Endothelial cell of umbilical vein (primary cell): ENCODE data around the gene P2RY8. TPM values are rescaled to one million over a fixed set of nuclear protein-coding genes. Genes with fewer than 3 reads are reported as not detected.

Experiments
- BruUV-seq: library from RNA; stranded (reverse); fragments of 400-500 nt; replicated peaks from 2 replicates; lab custom pipeline; 2021; lab: Mats Ljungman, UMichigan
- CTCF ChIA-PET: fragments of 300-600, 350-600 bp; sonication (Branson Sonifier 250); formaldehyde crosslinking; loops from one replicate; lab custom pipeline; 2021; ENCODE audit warnings: antibody characterized with exemption, inconsistent platforms; lab: Charles Lee
- POLR2A ChIA-PET: fragments of 300-600, 350-600 bp; sonication (Branson Sonifier 250); formaldehyde crosslinking; loops from one replicate; lab custom pipeline; 2021; ENCODE audit warnings: antibody characterized with exemption, inconsistent platforms; lab: Charles Lee
- DNase-seq: peaks from one replicate; pipeline ENCODE4 v3.0.0-alpha.2; 2011; ENCODE audit warnings: low read depth, low spot score
- FAIRE-seq: peaks from 2 replicates; lab custom pipeline; 2011; peaks lifted over from hg19 to GRCh38; lab: Jason Lieb, UNC
- H2AFZ ChIP-seq: 2 replicates; pipeline ENCODE4 v1.6.0; 2012; ENCODE audit warnings: low read depth, low read length, control low read depth, inconsistent platforms
- H3K27ac ChIP-seq: 2 replicates; pipeline ENCODE4 v1.5.1; 2011; ENCODE audit warnings: low read depth, mild to moderate bottlenecking, control low read depth, low read length, moderate library complexity; ENCODE audit not compliant: insufficient read depth
- H3K27me3 ChIP-seq, 2 experiments: 2 replicates each; pipeline versions ENCODE4 v1.6.0 to v1.6.1; 2011; ENCODE audit warnings: low read length in 2 of 2, mixed read lengths in 1 of 2; ENCODE audit not compliant: control insufficient read depth in 2 of 2, insufficient read depth in 2 of 2
- H3K36me3 ChIP-seq, 2 experiments: 2 replicates in 1 of 2; 3 replicates in 1 of 2; pipeline ENCODE4 v1.5.1; 2011; ENCODE audit warnings: low read length in 2 of 2, mild to moderate bottlenecking in 1 of 2, moderate library complexity in 1 of 2; ENCODE audit not compliant: control insufficient read depth in 2 of 2, insufficient read depth in 2 of 2; ENCODE audit errors: extremely low read depth in 1 of 2
- H3K4me1 ChIP-seq: 3 replicates; pipeline ENCODE4 v1.5.1; 2011; ENCODE audit warnings: mild to moderate bottlenecking, low read length; ENCODE audit not compliant: control insufficient read depth, insufficient read depth; ENCODE audit errors: extremely low read depth
- H3K4me2 ChIP-seq: 2 replicates; pipeline ENCODE4 v1.6.1; 2011; ENCODE audit warnings: low read length, control low read depth, mixed read lengths; ENCODE audit not compliant: insufficient read depth
- H3K4me3 ChIP-seq, 3 experiments: fragments of 200-600 bp in 1 of 3; sonication (generic), shearing (Covaris generic) in 1 of 3; replicated peaks in 1 of 3; 2 replicates each; pipeline ENCODE4 v1.5.1; 2011 to 2016; ENCODE audit warnings: control low read depth in 3 of 3, low read length in 3 of 3, mild to moderate bottlenecking in 2 of 3, inconsistent platforms in 1 of 3, low read depth in 1 of 3, moderate library complexity in 1 of 3; ENCODE audit not compliant: insufficient read depth in 1 of 3
- H3K79me2 ChIP-seq: 2 replicates; pipeline ENCODE4 v1.6.0; 2012; ENCODE audit warnings: low read length, inconsistent platforms; ENCODE audit not compliant: control insufficient read depth, insufficient read depth
- H3K9ac ChIP-seq: replicated peaks from 2 replicates; pipeline ENCODE3; 2011; ENCODE audit warnings: low read length, control low read depth; ENCODE audit not compliant: insufficient read depth; ENCODE audit errors: extremely low read depth
- H3K9me1 ChIP-seq: replicated peaks from 3 replicates; pipeline ENCODE4 v1.6.0; 2011; ENCODE audit warnings: mild to moderate bottlenecking, low read length; ENCODE audit not compliant: control insufficient read depth, insufficient read depth; ENCODE audit errors: extremely low read depth
- H3K9me3 ChIP-seq: replicated peaks from 2 replicates; pipeline ENCODE4 v1.5.1; 2012; ENCODE audit warnings: low read length, inconsistent platforms; ENCODE audit not compliant: control insufficient read depth, insufficient read depth
- H4K20me1 ChIP-seq: replicated peaks from 2 replicates; pipeline ENCODE3; 2011; ENCODE audit warnings: mild to moderate bottlenecking, low read length; ENCODE audit not compliant: control insufficient read depth, insufficient read depth; ENCODE audit errors: extremely low read depth
- CTCF ChIP-seq, 2 donors: IDR thresholded peaks; 1 replicate in 1 of 2; 2 replicates in 1 of 2; pipeline ENCODE4 v1.5.1; 2011; ENCODE audit warnings: low read length in 2 of 2, mild to moderate bottlenecking in 2 of 2, moderate library complexity in 2 of 2, control low read depth in 1 of 2, inconsistent platforms in 1 of 2, low read depth in 1 of 2; ENCODE audit not compliant: insufficient read depth in 1 of 2; ENCODE audit errors: extremely low read depth in 1 of 2
- EZH2 ChIP-seq: IDR thresholded peaks from 2 replicates; pipeline ENCODE4 v1.6.1; 2012; ENCODE audit warnings: borderline replicate concordance, low read depth, mild to moderate bottlenecking, moderate library complexity, low read length, inconsistent platforms; ENCODE audit not compliant: severe bottlenecking
- FOS ChIP-seq: IDR thresholded peaks from 2 replicates; pipeline ENCODE4 v1.6.1; 2011; ENCODE audit warnings: mild to moderate bottlenecking, low read length, moderate library complexity, borderline replicate concordance; ENCODE audit not compliant: insufficient read depth
- GATA2 ChIP-seq: IDR thresholded peaks from 2 replicates; pipeline ENCODE4 v1.7.0; 2011; ENCODE audit warnings: low read depth, mild to moderate bottlenecking, moderate library complexity, mixed read lengths, low read length; ENCODE audit not compliant: insufficient read length, insufficient read depth
- JUN ChIP-seq: IDR thresholded peaks from 2 replicates; pipeline ENCODE4 v1.6.1; 2011; ENCODE audit warnings: borderline replicate concordance, low read depth; ENCODE audit not compliant: insufficient read length, insufficient read depth
- MAX ChIP-seq: IDR thresholded peaks from 2 replicates; pipeline ENCODE4 v1.6.1; 2011; ENCODE audit not compliant: insufficient read depth, insufficient read length
- MYC ChIP-seq: IDR thresholded peaks from one replicate; pipeline ENCODE4 v1.6.1; 2011; ENCODE audit warnings: mild to moderate bottlenecking, low read depth, low read length
- POLR2A ChIP-seq: IDR thresholded peaks from 2 replicates; pipeline ENCODE4 v1.6.1; 2012; ENCODE audit warnings: low read depth, mild to moderate bottlenecking, control low read depth, low read length
- POLR2AphosphoS5 ChIP-seq: IDR thresholded peaks from 2 replicates; pipeline ENCODE4 v1.6.1; 2012; ENCODE audit warnings: low read depth, mild to moderate bottlenecking, control low read depth, low read length, moderate library complexity; ENCODE audit not compliant: insufficient read depth
- dilution Hi-C: fragments of 300-500 bp; cut with MboI; formaldehyde crosslinking; loops from one replicate; pipeline ENCODE4 v1.15.0; 2019; ENCODE audit warnings: low sequenced_read_pairs; ENCODE audit not compliant: extremely low pct_ligation_motif_present
- intact Hi-C: fragments of 100-400 bp; cut with micrococcal nuclease; formaldehyde crosslinking; loops from one replicate; pipeline ENCODE4 v1.10.0; 2022
- polyA plus RNA-seq, 4 experiments: library from polyadenylated mRNA; depleted of rRNA in 3 of 4; stranded (reverse) in 3 of 4; unstranded in 1 of 4; fragments of >200 nt; gene quantifications; 2 replicates each; pipeline versions ENCODE4 v1.2.1 to v1.2.3, GENCODE V29; 2011 to 2012; ENCODE audit warnings: missing spikeins in 1 of 4
- total RNA-seq: library from RNA; stranded (reverse); gene quantifications from 2 replicates; pipeline ENCODE4 v1.2.3, GENCODE V29; 2021

Gene P2RY8
- total and polyA plus RNA-seq, 2 donors (not counting 3 experiments of a cell fraction or from before 2014, with no cell fraction given) = not detected

DNA sequence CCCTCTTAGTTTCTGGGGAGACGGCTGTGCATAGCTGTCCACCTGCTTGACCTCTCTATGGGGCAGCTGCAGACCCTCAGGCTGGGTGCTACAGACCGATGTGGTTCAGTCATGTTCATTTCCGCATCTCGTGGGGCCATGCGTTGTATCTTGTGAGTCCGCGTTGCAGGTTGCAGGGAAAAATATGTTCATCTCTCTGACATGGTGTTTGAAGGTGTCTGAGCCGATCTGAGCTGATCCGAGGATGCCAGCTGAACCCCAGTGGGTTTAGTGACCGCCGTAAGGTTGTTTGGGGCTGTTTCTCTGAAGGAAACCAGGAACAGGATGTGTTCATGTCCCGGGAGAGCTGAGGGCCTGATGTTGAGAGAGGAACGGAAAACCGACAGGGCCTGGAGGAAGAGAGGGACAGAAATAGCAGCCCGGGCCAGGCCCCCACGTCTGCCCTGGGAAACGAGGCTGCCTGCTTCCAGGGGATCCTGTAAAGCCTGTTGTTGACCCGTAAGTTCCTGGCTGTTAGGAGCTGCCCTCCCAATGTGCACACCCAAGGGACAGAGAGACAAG lies 9.8 kb upstream of the P2RY8 start:
- no peak for DNase-seq
- no peak for FAIRE-seq
- Histone ChIP-seq H3K9me3 (no peaks in the 10 kb centered on the region), H3K27me3 (no peaks in the 10 kb centered on the region), H3K4me3 (no peak overlapping the region), H3K27ac (no peak overlapping the region), H2AFZ (no peak overlapping the region), H3K9me1 (no peaks in the 10 kb centered on the region), H3K79me2 (no peaks in the 10 kb centered on the region), H3K36me3 (no peaks in the 10 kb centered on the region), H3K4me2 (no peak overlapping the region), H4K20me1 (no peaks in the 10 kb centered on the region), H3K4me1 (no peaks in the 10 kb centered on the region), H3K9ac (no peak overlapping the region)
- POLR2A ChIA-PET = no interaction called here
- dilution Hi-C loops (no loop called here), intact Hi-C loops (no loop called here)
- no TSS peak for BruUV-seq
- CTCF ChIA-PET = no interaction called here
- no peak for TF ChIP-seq JUN
- no peak for TF ChIP-seq EZH2
- no peak for TF ChIP-seq MYC
- TF ChIP-seq CTCF (IDR thresholded peaks at IDR 0.05; ENCODE audit: extremely low read depth in 1 of 2, insufficient read depth in 1 of 2, low read depth in 1 of 2, low read length in 2 of 2) = no peak
- TF ChIP-seq GATA2 = no peak
- no peak for TF ChIP-seq POLR2AphosphoS5
- TF ChIP-seq POLR2A = no peak
- TF ChIP-seq MAX = no peak
- TF ChIP-seq FOS = no peak
